GM23338 (cell line): ENCODE data around the gene SRI.

Source experiments
- EZH2 ChIP-seq: fragments of 200-600 bp; sonication (generic); IDR thresholded peaks from one replicate; pipeline ENCODE4 v1.8.0; 2017; ENCODE audit warnings: antibody characterized with exemption, mild to moderate bottlenecking, low read depth; ENCODE audit not compliant: unreplicated experiment
- EZH2phosphoT487 ChIP-seq: fragments of 200-600 bp; sonication (generic); IDR thresholded peaks from one replicate; pipeline ENCODE4 v1.8.1; 2018; ENCODE audit warnings: antibody characterized with exemption; ENCODE audit not compliant: unreplicated experiment
- JUNB ChIP-seq: IDR thresholded peaks from one replicate; pipeline ENCODE4 v1.6.1; 2016; ENCODE audit warnings: antibody characterized with exemption; ENCODE audit not compliant: unreplicated experiment
- STAT1 ChIP-seq: IDR thresholded peaks from one replicate; pipeline ENCODE4 v1.6.1; 2016; ENCODE audit warnings: antibody characterized with exemption; ENCODE audit not compliant: unreplicated experiment
- TF ChIP-seq, protein P1 (sequence below), 2 experiments: fragments of 200-600 bp in 1 of 2; sonication (generic) in 1 of 2; conservative IDR thresholded peaks; 2 replicates each; pipeline versions ENCODE4 v1.5.1 to v1.6.1; 2016 to 2017; ENCODE audit warnings: antibody characterized with exemption in 2 of 2, low read depth in 2 of 2, mild to moderate bottlenecking in 2 of 2, moderate library complexity in 1 of 2

DNA sequence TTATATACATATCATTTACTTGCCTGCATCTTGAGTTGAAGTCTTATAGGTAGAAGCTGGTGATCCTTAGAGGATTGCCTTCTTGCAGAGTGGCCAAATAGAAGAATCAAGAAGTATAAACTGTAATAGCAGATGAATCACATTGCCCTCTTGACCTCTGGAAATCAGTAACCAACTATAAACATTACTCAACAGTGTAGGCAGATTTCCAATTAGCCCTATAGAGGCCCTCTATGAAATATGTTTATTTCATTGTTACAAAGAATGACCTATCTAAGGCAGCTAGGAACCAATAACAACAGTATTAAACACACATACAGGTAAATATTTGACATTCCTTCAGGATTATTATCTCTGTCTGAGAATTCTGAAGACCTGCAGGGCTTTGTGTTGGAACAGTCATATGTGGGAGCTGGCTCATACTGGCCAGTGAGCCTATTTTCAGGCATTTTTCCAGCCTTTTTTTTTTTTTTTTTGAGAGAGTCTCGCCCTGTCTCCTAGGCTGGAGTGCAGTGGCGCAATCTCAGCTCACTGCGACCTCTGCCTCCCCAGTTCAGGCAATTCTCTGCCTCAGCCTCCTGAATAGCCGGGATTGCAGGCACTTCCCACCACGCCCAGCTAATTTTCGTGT, 7.2 kb upstream of the SRI start:
- TF ChIP-seq, protein P1, sequence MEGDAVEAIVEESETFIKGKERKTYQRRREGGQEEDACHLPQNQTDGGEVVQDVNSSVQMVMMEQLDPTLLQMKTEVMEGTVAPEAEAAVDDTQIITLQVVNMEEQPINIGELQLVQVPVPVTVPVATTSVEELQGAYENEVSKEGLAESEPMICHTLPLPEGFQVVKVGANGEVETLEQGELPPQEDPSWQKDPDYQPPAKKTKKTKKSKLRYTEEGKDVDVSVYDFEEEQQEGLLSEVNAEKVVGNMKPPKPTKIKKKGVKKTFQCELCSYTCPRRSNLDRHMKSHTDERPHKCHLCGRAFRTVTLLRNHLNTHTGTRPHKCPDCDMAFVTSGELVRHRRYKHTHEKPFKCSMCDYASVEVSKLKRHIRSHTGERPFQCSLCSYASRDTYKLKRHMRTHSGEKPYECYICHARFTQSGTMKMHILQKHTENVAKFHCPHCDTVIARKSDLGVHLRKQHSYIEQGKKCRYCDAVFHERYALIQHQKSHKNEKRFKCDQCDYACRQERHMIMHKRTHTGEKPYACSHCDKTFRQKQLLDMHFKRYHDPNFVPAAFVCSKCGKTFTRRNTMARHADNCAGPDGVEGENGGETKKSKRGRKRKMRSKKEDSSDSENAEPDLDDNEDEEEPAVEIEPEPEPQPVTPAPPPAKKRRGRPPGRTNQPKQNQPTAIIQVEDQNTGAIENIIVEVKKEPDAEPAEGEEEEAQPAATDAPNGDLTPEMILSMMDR (conservative IDR thresholded peaks at IDR 0.05; ENCODE audit: low read depth in 2 of 2) = no peak
- TF ChIP-seq EZH2 (no peak), JUNB (no peak), EZH2phosphoT487 (no peak), STAT1 (no peak)
